Measurements from ENCODE around the gene CEP89. TPM values are rescaled to one million over a fixed set of nuclear protein-coding genes. Genes with fewer than 3 reads are reported as not detected.
"Not testable (repeated sequence)": the region's sequence is repeated elsewhere in the genome, so short reads cannot be mapped to it uniquely, and the experiment has no call there.

Gene CEP89
- total RNA-seq, 4 donors from 2014 or later, result 8.8 to 19.8 (median 14.0) TPM

- no peak for TF ChIP-seq CTCF (IDR thresholded peaks at IDR 0.05)
- no peak for TF ChIP-seq POLR2A (IDR thresholded peaks at IDR 0.05)
- peaks cover 0 to 32% (median 0%) of the 10 kb centered on the region in 3 donors for H3K36me3 ChIP-seq
- H3K27ac ChIP-seq, result no peak overlapping the region
- no peak for DNase-seq
- no peaks in the 10 kb centered on the region for H3K9me3 ChIP-seq
- no peaks in the 10 kb centered on the region for H3K4me1 ChIP-seq
- H3K27me3 ChIP-seq, result no peaks in the 10 kb centered on the region
- no peak overlapping the region for H3K4me3 ChIP-seq
These were observed 29.2 kb upstream of the CEP89 start for GRCh38 chr19:33000910-33001309.

- peaks cover 0 to 32% (median 0%) of the 10 kb centered on the region in 3 donors for H3K36me3 ChIP-seq
- no peak for DNase-seq
- H3K27ac ChIP-seq, result no peak overlapping the region
These were observed 28.8 kb upstream of the CEP89 start for GRCh38 chr19:33000510-33000909.

GRCh38 chr19:32998722-32999121, 27.0 kb upstream of the CEP89 start:
- Histone ChIP-seq H3K4me3 (no peak overlapping the region), H3K27ac (no peak overlapping the region), H3K9me3 (no peaks in the 10 kb centered on the region), H3K4me1 (no peaks in the 10 kb centered on the region), H3K27me3 (no peaks in the 10 kb centered on the region), H3K36me3 (peaks cover 0 to 26% (median 0%) of the 10 kb centered on the region in 3 donors)
- no peak for TF ChIP-seq POLR2A (IDR thresholded peaks at IDR 0.05)
- TF ChIP-seq CTCF (IDR thresholded peaks at IDR 0.05), result no peak
- DNase-seq, result no peak

More at GRCh38 chr19:33000510-33000909, 28.8 kb upstream of the CEP89 start:
- TF ChIP-seq POLR2A (IDR thresholded peaks at IDR 0.05) (no peak), CTCF (IDR thresholded peaks at IDR 0.05) (no peak)
- Histone ChIP-seq H3K4me1 (no peaks in the 10 kb centered on the region), H3K9me3 (no peaks in the 10 kb centered on the region), H3K27me3 (no peaks in the 10 kb centered on the region), H3K4me3 (no peak overlapping the region)

- Histone ChIP-seq H3K27ac (no peak overlapping the region), H3K4me3 (no peak overlapping the region), H3K27me3 (no peaks in the 10 kb centered on the region), H3K9me3 (no peaks in the 10 kb centered on the region), H3K4me1 (no peaks in the 10 kb centered on the region), H3K36me3 (peaks cover 0 to 24% (median 0%) of the 10 kb centered on the region in 3 donors)
- TF ChIP-seq CTCF (IDR thresholded peaks at IDR 0.05) (no peak), POLR2A (IDR thresholded peaks at IDR 0.05) (no peak)
- no peak for DNase-seq
These were observed 26.1 kb upstream of the CEP89 start for GRCh38 chr19:32997716-32998355.

- not testable (repeated sequence) for H3K4me3 ChIP-seq, H3K9me3 ChIP-seq, H3K27me3 ChIP-seq, H3K27ac ChIP-seq, H3K4me1 ChIP-seq
- peak in 1 of 3 donors; percentile 50 for DNase-seq
- peaks cover 0 to 17% (median 0%) of the 10 kb centered on the region in 3 donors for H3K36me3 ChIP-seq
These were observed 25.3 kb upstream of the CEP89 start for GRCh38 chr19:32997061-32997464.

- not testable (repeated sequence) for H3K4me1 ChIP-seq, H3K27me3 ChIP-seq, H3K4me3 ChIP-seq, H3K27ac ChIP-seq, DNase-seq, H3K9me3 ChIP-seq
- peaks cover 0 to 24% (median 0%) of the 10 kb centered on the region in 3 donors for H3K36me3 ChIP-seq
These were observed 24.2 kb upstream of the CEP89 start for GRCh38 chr19:32995966-32996365.

GRCh38 chr19:32988724-32989123, 17.0 kb upstream of the CEP89 start:
- no peaks in the 10 kb centered on the region for H3K4me1 ChIP-seq
- H3K36me3 ChIP-seq, result peaks cover 0 to 49% (median 0%) of the 10 kb centered on the region in 3 donors
- no peaks in the 10 kb centered on the region for H3K9me3 ChIP-seq
- TF ChIP-seq CTCF (IDR thresholded peaks at IDR 0.05) (no peak), POLR2A (IDR thresholded peaks at IDR 0.05) (no peak)
- H3K27ac ChIP-seq, result no peak overlapping the region
- DNase-seq, result no peak
- H3K4me3 ChIP-seq, result no peak overlapping the region
- no peaks in the 10 kb centered on the region for H3K27me3 ChIP-seq

GRCh38 chr19:32988254-32988653, 16.5 kb upstream of the CEP89 start:
- H3K4me3 ChIP-seq, H3K4me1 ChIP-seq, H3K27me3 ChIP-seq, DNase-seq, H3K27ac ChIP-seq, H3K9me3 ChIP-seq: not testable (repeated sequence)
- H3K36me3 ChIP-seq, result peaks cover 0 to 49% (median 0%) of the 10 kb centered on the region in 3 donors

- not testable (repeated sequence) for H3K27ac ChIP-seq, H3K4me3 ChIP-seq, H3K4me1 ChIP-seq, H3K9me3 ChIP-seq, H3K27me3 ChIP-seq, DNase-seq
- H3K36me3 ChIP-seq, result peaks cover 0 to 24% (median 0%) of the 10 kb centered on the region in 3 donors
These were observed 10.7 kb upstream of the CEP89 start for GRCh38 chr19:32982488-32982887.
